ENCODE results near the gene LRP5. TPM values are rescaled to one million over a fixed set of nuclear protein-coding genes. Genes with fewer than 3 reads are reported as not detected.

LRP5 gene
- total and polyA plus RNA-seq, 9 of the 15 experiments (the other 6 are each of a cell fraction or from before 2014, with no cell fraction given) = 0.48 to 44.2 (median 13.5) TPM

DNA sequence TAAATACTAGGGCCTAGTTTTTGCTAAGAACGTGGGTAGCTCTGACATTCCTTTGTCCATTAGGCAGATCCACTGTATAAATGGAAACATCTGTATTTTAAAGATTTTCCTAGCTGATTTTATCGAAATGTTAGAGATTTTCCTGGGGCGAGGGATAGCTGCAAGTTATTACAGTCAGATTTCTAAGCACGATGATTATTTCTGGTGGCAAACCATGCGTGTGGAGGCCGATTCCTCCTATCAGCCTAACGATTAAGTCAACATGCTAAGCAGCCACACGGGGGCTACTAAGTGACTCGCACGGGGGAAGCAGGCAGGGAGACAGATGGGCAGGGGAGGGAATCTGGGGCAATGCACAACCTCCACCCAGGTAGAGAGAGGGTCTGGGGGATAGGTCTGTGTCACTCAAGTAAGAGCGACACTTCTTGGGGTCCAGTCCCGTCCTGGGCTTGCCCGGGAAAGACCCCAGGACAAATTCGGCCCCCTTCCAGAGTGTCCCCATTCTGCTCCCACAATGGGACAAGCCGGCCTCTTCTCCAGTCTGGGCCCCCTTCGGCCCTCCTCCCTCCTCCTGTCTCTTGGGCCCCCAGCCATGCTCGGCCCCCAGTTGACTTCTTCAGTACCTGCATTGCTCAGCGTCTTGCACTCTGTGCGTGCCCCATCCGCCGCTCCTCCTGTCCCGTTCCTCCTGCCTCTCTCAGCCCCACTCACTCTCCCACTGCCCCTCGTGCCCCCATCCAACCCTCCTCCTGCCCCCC, 41.2 kb upstream of the LRP5 start (continued):
- TF ChIP-seq RAD51 (IDR thresholded peaks at IDR 0.05; ENCODE audit: borderline replicate concordance, low read depth) (no peak), FOXK2 (conservative IDR thresholded peaks at IDR 0.05 in 1 of 2, IDR thresholded peaks at IDR 0.05 in 1 of 2; ENCODE audit: low read depth in 2 of 2) (peak; percentile 88 to 92), ZNF668 (CRISPR knock-in tag; IDR thresholded peaks at IDR 0.05) (no peak), SP1 (CRISPR knock-in tag; IDR thresholded peaks at IDR 0.05) (0 out of 2 replicates have a peak, but pooled peaks have one; percentile 21), JUND (IDR thresholded peaks at IDR 0.05; ENCODE audit: borderline replicate concordance, low read depth, low read length) (peak; percentile 74), JUND (tag; IDR thresholded peaks at IDR 0.05; ENCODE audit: borderline replicate concordance, low read depth, low read length) (peak; percentile 33; the same call in 1 of the 3 replicates), ZNF12 (CRISPR knock-in tag; IDR thresholded peaks at IDR 0.05) (no peak), TEAD4 (IDR thresholded peaks at IDR 0.05; ENCODE audit: low read length) (0 out of 2 replicates have a peak, but pooled peaks have one; percentile 6), TEAD4 (CRISPR knock-in tag; IDR thresholded peaks at IDR 0.05; ENCODE audit: borderline replicate concordance) (no peak), RBM22 (IDR thresholded peaks at IDR 0.05; ENCODE audit: low read depth, low read length, poor library complexity, severe bottlenecking) (peak; percentile 13), HOXB6 (CRISPR knock-in tag; IDR thresholded peaks at IDR 0.05; ENCODE audit: borderline replicate concordance) (peak; percentile 13; the same call in 1 of the 2 replicates), ZNF518B (CRISPR knock-in tag; IDR thresholded peaks at IDR 0.05) (0 out of 2 replicates have a peak, but pooled peaks have one; percentile 5), HDAC8 (tag; IDR thresholded peaks at IDR 0.05) (no peak), ZNF23 (CRISPR knock-in tag; IDR thresholded peaks at IDR 0.05) (no peak), NKRF (IDR thresholded peaks at IDR 0.05; ENCODE audit: borderline replicate concordance) (peak; percentile 66)
- TF ChIP-seq, protein P1, sequence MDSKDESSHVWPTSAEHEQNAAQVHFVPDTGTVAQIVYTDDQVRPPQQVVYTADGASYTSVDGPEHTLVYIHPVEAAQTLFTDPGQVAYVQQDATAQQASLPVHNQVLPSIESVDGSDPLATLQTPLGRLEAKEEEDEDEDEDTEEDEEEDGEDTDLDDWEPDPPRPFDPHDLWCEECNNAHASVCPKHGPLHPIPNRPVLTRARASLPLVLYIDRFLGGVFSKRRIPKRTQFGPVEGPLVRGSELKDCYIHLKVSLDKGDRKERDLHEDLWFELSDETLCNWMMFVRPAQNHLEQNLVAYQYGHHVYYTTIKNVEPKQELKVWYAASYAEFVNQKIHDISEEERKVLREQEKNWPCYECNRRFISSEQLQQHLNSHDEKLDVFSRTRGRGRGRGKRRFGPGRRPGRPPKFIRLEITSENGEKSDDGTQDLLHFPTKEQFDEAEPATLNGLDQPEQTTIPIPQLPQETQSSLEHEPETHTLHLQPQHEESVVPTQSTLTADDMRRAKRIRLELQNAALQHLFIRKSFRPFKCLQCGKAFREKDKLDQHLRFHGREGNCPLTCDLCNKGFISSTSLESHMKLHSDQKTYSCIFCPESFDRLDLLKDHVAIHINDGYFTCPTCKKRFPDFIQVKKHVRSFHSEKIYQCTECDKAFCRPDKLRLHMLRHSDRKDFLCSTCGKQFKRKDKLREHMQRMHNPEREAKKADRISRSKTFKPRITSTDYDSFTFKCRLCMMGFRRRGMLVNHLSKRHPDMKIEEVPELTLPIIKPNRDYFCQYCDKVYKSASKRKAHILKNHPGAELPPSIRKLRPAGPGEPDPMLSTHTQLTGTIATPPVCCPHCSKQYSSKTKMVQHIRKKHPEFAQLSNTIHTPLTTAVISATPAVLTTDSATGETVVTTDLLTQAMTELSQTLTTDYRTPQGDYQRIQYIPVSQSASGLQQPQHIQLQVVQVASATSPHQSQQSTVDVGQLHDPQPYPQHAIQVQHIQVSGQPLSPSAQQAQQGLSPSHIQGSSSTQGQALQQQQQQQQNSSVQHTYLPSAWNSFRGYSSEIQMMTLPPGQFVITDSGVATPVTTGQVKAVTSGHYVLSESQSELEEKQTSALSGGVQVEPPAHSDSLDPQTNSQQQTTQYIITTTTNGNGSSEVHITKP (IDR thresholded peaks at IDR 0.05; ENCODE audit: partially characterized antibody) = peak; percentile 98

Data from K562 (cell line).